NT2/D1 (cell line): ENCODE measurements around the gene BMF.

ENCODE experiments used
- SUZ12 ChIP-seq: IDR thresholded peaks from 2 replicates; pipeline ENCODE4 v1.6.1; 2011; ENCODE audit not compliant: insufficient read length, insufficient read depth; ENCODE audit errors: extremely low read depth
- YY1 ChIP-seq: IDR thresholded peaks from 2 replicates; pipeline ENCODE4 v1.6.1; 2011; ENCODE audit not compliant: insufficient read length, insufficient read depth
- ZNF274 ChIP-seq: IDR thresholded peaks from 2 replicates; pipeline ENCODE4 v1.6.1; 2011; ENCODE audit warnings: mild to moderate bottlenecking, low read depth, low read length

DNA sequence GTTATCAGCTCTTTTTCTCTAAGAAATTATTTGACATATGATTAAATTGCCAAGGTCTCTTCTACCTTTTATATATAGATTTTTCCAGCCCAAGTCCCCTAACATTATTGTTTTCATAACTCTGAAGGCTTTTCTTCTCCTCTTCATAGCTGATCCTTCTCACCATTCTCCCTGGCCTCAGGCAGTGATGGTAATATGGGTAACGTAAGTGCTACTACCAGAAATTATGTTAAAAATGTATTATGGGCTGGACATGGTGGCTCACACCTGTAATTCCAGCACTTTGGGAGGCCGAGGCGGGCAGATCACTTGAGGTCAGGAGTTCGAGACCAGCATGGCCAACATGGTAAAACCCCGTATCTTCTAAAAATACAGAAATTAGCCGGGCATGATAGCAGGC lies 29.2 kb downstream of the BMF start:
- TF ChIP-seq ZNF274, result no peak
- TF ChIP-seq YY1, result no peak
- TF ChIP-seq SUZ12, result no peak
